Chondrocyte (in vitro differentiated cells): ENCODE measurements around the gene KLHL11. TPM values are rescaled to one million over a fixed set of nuclear protein-coding genes. Genes with fewer than 3 reads are reported as not detected.
"Not testable (repeated sequence)": the region's sequence is repeated elsewhere in the genome, so short reads cannot be mapped to it uniquely, and the experiment has no call there.

Source experiments
- DNase-seq: peaks from one replicate; pipeline ENCODE4 v3.0.0; 2021; ENCODE audit warnings: mixed read lengths, low spot score
- H3K27ac Mint-ChIP-seq: one replicate; pipeline ENCODE4 v1.8.0; 2021; ENCODE audit warnings: mild to moderate bottlenecking, moderate library complexity, mixed read lengths; ENCODE audit not compliant: unreplicated experiment
- H3K27me3 Mint-ChIP-seq: 2 replicates; pipeline ENCODE4 v1.8.0; 2021; ENCODE audit warnings: low read depth, mixed read lengths
- H3K36me3 Mint-ChIP-seq: 2 replicates; pipeline ENCODE4 v1.8.0; 2021; ENCODE audit warnings: low read depth, mixed read lengths
- H3K4me1 Mint-ChIP-seq: 2 replicates; pipeline ENCODE4 v1.8.0; 2021; ENCODE audit warnings: low read depth, mild to moderate bottlenecking, mixed read lengths
- H3K4me3 Mint-ChIP-seq: one replicate; pipeline ENCODE4 v1.8.0; 2021; ENCODE audit warnings: mild to moderate bottlenecking, moderate library complexity, mixed read lengths; ENCODE audit not compliant: unreplicated experiment
- H3K9me3 Mint-ChIP-seq: 2 replicates; pipeline ENCODE4 v1.8.0; 2021; ENCODE audit warnings: low read depth, mixed read lengths
- CTCF ChIP-seq: fragments of 200-600 bp; sonication (generic); IDR thresholded peaks from 2 replicates; pipeline ENCODE4 v1.5.0; 2021; ENCODE audit warnings: antibody characterized with exemption, mild to moderate bottlenecking, moderate library complexity
- total RNA-seq: library from RNA; stranded (reverse); gene quantifications from 3 replicates; pipeline ENCODE4 v1.2.1, GENCODE V29; 2021

KLHL11 gene
- total RNA-seq, 1 donor from 2014 or later = 15.3 TPM

DNA sequence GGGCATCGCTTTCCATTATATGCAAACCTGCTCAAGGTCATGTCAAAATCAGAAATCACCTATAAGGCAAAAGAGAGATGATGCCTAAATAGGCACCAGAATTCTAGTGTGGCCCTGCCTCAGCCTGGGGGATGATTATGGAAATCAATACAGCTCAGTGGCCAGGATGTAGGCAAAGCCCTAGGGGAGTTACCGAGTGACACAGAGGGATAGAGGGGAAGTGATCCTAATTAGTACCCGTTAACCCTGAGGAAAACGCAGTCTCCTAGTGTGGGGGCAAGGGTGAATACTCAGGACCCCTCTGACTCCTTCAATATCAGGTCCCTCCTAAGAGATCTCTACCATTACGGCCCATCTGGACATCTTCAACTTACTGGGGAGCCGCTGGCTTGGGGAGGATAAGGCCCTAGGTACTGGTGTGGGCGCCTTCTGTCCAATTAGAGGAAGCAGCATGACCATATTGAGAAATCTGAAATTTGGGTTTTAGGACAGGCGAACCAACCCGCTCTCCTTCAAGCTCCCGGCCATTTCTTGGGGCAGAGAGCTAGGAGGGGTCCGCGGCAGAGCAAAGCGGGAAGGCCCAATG is 29.9 kb downstream of the KLHL11 start:
- no peak for DNase-seq

GRCh38 chr17:41829961-41830360 is 35.3 kb downstream of the KLHL11 start:
- not testable (repeated sequence) for H3K4me1 Mint-ChIP-seq, H3K27ac Mint-ChIP-seq, H3K4me3 Mint-ChIP-seq, H3K27me3 Mint-ChIP-seq, H3K9me3 Mint-ChIP-seq
- DNase-seq = peak; percentile 10
- peaks cover 16% of the 10 kb centered on the region for H3K36me3 Mint-ChIP-seq

More for the DNA sequence above, 29.9 kb downstream of the KLHL11 start:
- peaks cover 9% of the 10 kb centered on the region for H3K36me3 Mint-ChIP-seq
- H3K4me1 Mint-ChIP-seq = peaks cover 17% of the 10 kb centered on the region
- peak overlapping the region; percentile 72 for H3K4me3 Mint-ChIP-seq
- TF ChIP-seq CTCF = no peak
- H3K9me3 Mint-ChIP-seq = no peaks in the 10 kb centered on the region
- H3K27ac Mint-ChIP-seq = no peak overlapping the region
- H3K27me3 Mint-ChIP-seq = no peaks in the 10 kb centered on the region

DNA sequence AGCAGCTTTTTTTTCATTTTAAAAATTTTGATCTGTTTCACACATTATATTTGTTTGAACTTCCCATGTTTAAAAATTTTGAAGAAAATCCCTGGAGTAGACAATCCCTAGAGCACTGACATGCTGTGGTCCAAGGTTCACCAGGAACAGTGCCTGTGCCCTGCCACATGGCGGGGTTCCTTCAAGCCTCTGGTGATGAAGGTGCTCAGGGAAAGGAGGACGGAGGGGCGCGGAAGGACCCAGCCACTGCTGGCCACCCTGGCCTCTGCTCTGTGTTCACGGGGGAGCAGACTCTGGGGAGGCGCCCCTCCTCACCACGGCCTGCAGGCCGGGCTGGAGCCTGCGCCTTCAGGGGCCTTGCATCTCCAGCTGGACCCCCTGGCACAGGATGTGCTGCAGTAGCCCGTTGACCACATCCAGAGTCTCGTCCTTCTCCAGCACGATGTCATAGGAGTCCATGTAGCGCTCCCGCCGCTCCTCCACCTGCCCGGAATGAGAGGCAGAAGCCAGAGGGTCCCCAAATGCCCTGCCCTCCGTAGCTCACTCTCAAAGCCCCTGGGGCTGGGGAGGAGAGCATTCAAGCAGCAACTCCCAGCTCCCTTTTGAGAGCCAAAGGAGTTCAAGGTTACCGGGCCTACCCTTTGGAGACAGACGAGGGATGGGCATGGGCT is 39.9 kb downstream of the KLHL11 start:
- H3K27ac Mint-ChIP-seq = no peak overlapping the region
- no peaks in the 10 kb centered on the region for H3K27me3 Mint-ChIP-seq
- no peak for TF ChIP-seq CTCF
- peaks cover 13% of the 10 kb centered on the region for H3K36me3 Mint-ChIP-seq
- no peaks in the 10 kb centered on the region for H3K4me1 Mint-ChIP-seq
- H3K4me3 Mint-ChIP-seq = no peak overlapping the region
- no peaks in the 10 kb centered on the region for H3K9me3 Mint-ChIP-seq
- peak; percentile 34 for DNase-seq

DNA sequence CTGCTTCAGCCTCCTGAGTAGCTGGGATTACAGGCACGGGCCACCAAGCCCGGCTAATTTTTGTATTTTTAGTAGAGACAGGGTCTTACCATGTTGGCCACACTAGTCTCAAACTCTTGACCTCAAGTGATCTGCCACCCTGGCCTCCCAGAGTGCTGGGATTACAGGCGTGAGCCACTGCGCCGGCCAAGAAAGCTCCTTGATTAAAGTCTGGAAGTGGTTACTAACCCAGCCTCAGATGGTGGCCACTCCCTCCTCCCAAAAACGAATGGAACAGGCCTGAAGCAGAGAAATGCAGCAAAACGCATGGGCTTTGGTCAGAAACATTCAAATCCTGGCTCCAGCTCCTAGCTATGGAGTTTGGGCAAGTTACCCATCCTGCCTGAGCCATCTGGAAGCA is 41.1 kb downstream of the KLHL11 start:
- H3K9me3 Mint-ChIP-seq = no peaks in the 10 kb centered on the region
- peaks cover 17% of the 10 kb centered on the region for H3K36me3 Mint-ChIP-seq
- no peak overlapping the region for H3K4me3 Mint-ChIP-seq
- H3K27me3 Mint-ChIP-seq = no peaks in the 10 kb centered on the region
- no peak for DNase-seq
- TF ChIP-seq CTCF = no peak
- H3K4me1 Mint-ChIP-seq = no peaks in the 10 kb centered on the region
- peak overlapping the region; percentile 51 for H3K27ac Mint-ChIP-seq

DNA sequence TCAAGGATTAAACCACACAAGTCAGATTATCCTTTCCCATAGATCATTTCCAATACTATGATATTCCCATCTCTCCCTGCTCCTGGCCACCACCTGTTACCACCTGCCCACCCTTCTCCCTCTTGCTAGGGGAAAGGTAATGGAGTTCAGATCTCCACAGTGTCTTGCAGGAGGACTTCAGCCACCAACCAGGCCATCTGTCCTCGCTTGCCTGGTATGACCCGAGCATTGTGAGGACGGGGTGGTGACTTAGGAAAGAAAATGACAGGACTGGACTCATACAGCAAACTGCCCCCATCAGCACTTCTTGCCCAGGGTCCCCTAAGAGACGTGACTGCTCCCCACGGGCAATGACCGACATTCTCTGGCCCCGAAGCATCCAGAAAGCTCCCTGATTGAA is 41.6 kb downstream of the KLHL11 start:
- DNase-seq = no peak
- Mint-ChIP-seq H3K27me3 (no peaks in the 10 kb centered on the region), H3K36me3 (peaks cover 15% of the 10 kb centered on the region), H3K4me1 (no peaks in the 10 kb centered on the region), H3K4me3 (no peak overlapping the region), H3K27ac (peak overlapping the region; percentile 33), H3K9me3 (no peaks in the 10 kb centered on the region)
- no peak for TF ChIP-seq CTCF

- Mint-ChIP-seq H3K27ac (no peak overlapping the region), H3K27me3 (no peaks in the 10 kb centered on the region), H3K4me3 (no peak overlapping the region), H3K4me1 (no peaks in the 10 kb centered on the region), H3K9me3 (no peaks in the 10 kb centered on the region), H3K36me3 (peaks cover 16% of the 10 kb centered on the region)
- no peak for TF ChIP-seq CTCF
- DNase-seq = no peak
Measured at GRCh38 chr17:41823141-41823524, 42.1 kb downstream of the KLHL11 start.
